HepG2 (cell line): ENCODE data around the gene BBS4. TPM values are rescaled to one million over a fixed set of nuclear protein-coding genes. Genes with fewer than 3 reads are reported as not detected.

Experiments
- FIP1L1 ChIP-seq: fragments of 200-400 bp; formaldehyde crosslinking; IDR thresholded peaks from 2 replicates; pipeline ENCODE4 v1.6.1; 2018; ENCODE audit warnings: low read depth, mild to moderate bottlenecking, low read length, moderate library complexity, borderline replicate concordance; ENCODE audit not compliant: insufficient read depth
- FOXM1 ChIP-seq: sonication (generic); formaldehyde crosslinking; IDR thresholded peaks from 2 replicates; pipeline ENCODE4 v1.5.0; 2020; ENCODE audit warnings: missing genetic modification reagents
- HDAC6 ChIP-seq: fragments of 200-600 bp; sonication (generic); IDR thresholded peaks from 2 replicates; pipeline ENCODE4 v1.7.0; 2017; ENCODE audit warnings: mild to moderate bottlenecking, antibody characterized with exemption, low read length, low read depth
- HNF4A ChIP-seq: sonication (generic); formaldehyde crosslinking; IDR thresholded peaks from 2 replicates; pipeline ENCODE4 v1.4.0; 2020; ENCODE audit warnings: missing genetic modification reagents
- KLF13 ChIP-seq: sonication (generic); formaldehyde crosslinking; IDR thresholded peaks from 2 replicates; pipeline ENCODE4 v1.4.0; 2020; ENCODE audit warnings: mild to moderate bottlenecking, missing genetic modification reagents
- NFE2L2 ChIP-seq: fragments of 150-350 bp; IDR thresholded peaks from 2 replicates; pipeline ENCODE4 v1.6.1; 2014; ENCODE audit warnings: low read length
- NRL ChIP-seq: sonication (generic); formaldehyde crosslinking; IDR thresholded peaks from 2 replicates; pipeline ENCODE4 v1.5.0; 2020; ENCODE audit warnings: missing genetic modification reagents, mild to moderate bottlenecking, moderate library complexity, borderline replicate concordance
- PATZ1 ChIP-seq: sonication (generic); formaldehyde crosslinking; IDR thresholded peaks from 2 replicates; pipeline ENCODE4 v1.4.0; 2020; ENCODE audit warnings: missing genetic modification reagents
- RARA ChIP-seq: IDR thresholded peaks from 2 replicates; pipeline ENCODE4 v1.6.1; 2016; ENCODE audit warnings: missing genetic modification reagents, missing compliant biosample characterization
- RFXANK ChIP-seq: IDR thresholded peaks from 2 replicates; pipeline ENCODE4 v1.6.1; 2016
- RNF2 ChIP-seq: fragments of 450-650 bp; conservative IDR thresholded peaks from 2 replicates; pipeline ENCODE4 v1.6.1; 2016; ENCODE audit warnings: low read depth
- SOX5 ChIP-seq: IDR thresholded peaks from 2 replicates; pipeline ENCODE4 v1.6.1; 2016; ENCODE audit warnings: borderline replicate concordance
- SOX6 ChIP-seq, 2 experiments: fragments of 450-650 bp in 1 of 2; sonication (generic) in 1 of 2; formaldehyde crosslinking in 1 of 2; IDR thresholded peaks; 2 replicates each; pipeline versions ENCODE4 v1.4.0 to v1.6.1; 2017 to 2020; ENCODE audit warnings: antibody characterized with exemption in 1 of 2, mild to moderate bottlenecking in 1 of 2, missing genetic modification reagents in 1 of 2
- SUZ12 ChIP-seq: fragments of 150-350 bp; IDR thresholded peaks from 2 replicates; pipeline ENCODE4 v1.6.1; 2014; ENCODE audit warnings: low read depth, low read length
- TBX3 ChIP-seq: fragments of 450-650 bp; IDR thresholded peaks from 2 replicates; pipeline ENCODE4 v1.6.1; 2017; ENCODE audit warnings: antibody characterized with exemption, mild to moderate bottlenecking, inconsistent platforms, borderline replicate concordance
- THRA ChIP-seq: sonication (generic); formaldehyde crosslinking; IDR thresholded peaks from 2 replicates; pipeline ENCODE4 v1.4.0; 2020; ENCODE audit warnings: missing genetic modification reagents, borderline replicate concordance
- ZMYM4 ChIP-seq: sonication (generic); formaldehyde crosslinking; IDR thresholded peaks from 2 replicates; pipeline ENCODE4 v1.8.1; 2023; ENCODE audit warnings: mild to moderate bottlenecking, missing genetic modification reagents
- ZNF142 ChIP-seq: sonication (generic); formaldehyde crosslinking; IDR thresholded peaks from 2 replicates; pipeline ENCODE4 v1.4.0; 2020; ENCODE audit warnings: missing genetic modification reagents
- ZNF354B ChIP-seq: sonication (generic); formaldehyde crosslinking; IDR thresholded peaks from 2 replicates; pipeline ENCODE4 v1.8.0; 2022; ENCODE audit warnings: mild to moderate bottlenecking, missing genetic modification reagents
- ZNF614 ChIP-seq: IDR thresholded peaks from 2 replicates; pipeline ENCODE4 v1.6.1; 2018; ENCODE audit warnings: missing biosample characterization, missing genetic modification reagents, inconsistent platforms, borderline replicate concordance
- ZNF782 ChIP-seq: sonication (generic); formaldehyde crosslinking; IDR thresholded peaks from 2 replicates; pipeline ENCODE4 v1.4.0; 2020; ENCODE audit warnings: missing genetic modification reagents, mild to moderate bottlenecking, borderline replicate concordance
- ZNF792 ChIP-seq: IDR thresholded peaks from 2 replicates; pipeline ENCODE4 v1.6.1; 2016
- polyA plus RNA-seq, 8 experiments: library from polyadenylated mRNA; depleted of rRNA in 3 of 8; stranded (reverse) in 7 of 8; unstranded in 1 of 8; fragments of >200 nt; fragmentation: Illumina TruSeq in 4 of 8; extraction: Trizol in 4 of 8; gene quantifications; 2 replicates each; pipeline versions ENCODE4 v1.2.1 to v1.2.3, GENCODE V29; 2011 to 2016; ENCODE audit warnings: low read depth in 4 of 8, missing spikeins in 1 of 8, mixed read lengths in 1 of 8; ENCODE audit not compliant: insufficient read depth in 1 of 8
- total RNA-seq, 5 experiments: library from RNA; depleted of rRNA; stranded (reverse); fragments of >200 nt; fragmentation: Illumina TruSeq; extraction: Trizol; gene quantifications; 2 replicates each; pipeline ENCODE4 v1.2.3, GENCODE V29; 2016; ENCODE audit warnings: low read depth in 1 of 5

The BBS4 gene
- total and polyA plus RNA-seq, 2 of the 13 experiments (the other 11 are each of a cell fraction or from before 2014, with no cell fraction given) = 16.0 to 21.3 TPM

GRCh38 chr15:72727154-72727553 lies 41.1 kb downstream of the BBS4 start (continued):
- TF ChIP-seq FIP1L1 = no peak
- no peak for TF ChIP-seq RNF2
- TF ChIP-seq ZMYM4 = no peak
- no peak for TF ChIP-seq ZNF614 (CRISPR knock-in tag)
- no peak for TF ChIP-seq THRA (CRISPR knock-in tag)
- TF ChIP-seq RARA (CRISPR knock-in tag) = 0 out of 2 replicates have a peak, but pooled peaks have one; percentile 19
- TF ChIP-seq ZNF354B (CRISPR knock-in tag) = no peak
- no peak for TF ChIP-seq ZNF782 (CRISPR knock-in tag)
- TF ChIP-seq RFXANK = no peak
- TF ChIP-seq ZNF142 (CRISPR knock-in tag) = no peak
- TF ChIP-seq KLF13 (CRISPR knock-in tag) = no peak
- TF ChIP-seq PATZ1 (CRISPR knock-in tag) = no peak
- no peak for TF ChIP-seq ZNF792 (CRISPR knock-in tag)
- TF ChIP-seq SOX5 = peak; percentile 46; the same call in 1 of the 2 replicates
- peak; percentile 25; the same call in 1 of the 2 replicates for TF ChIP-seq TBX3
- TF ChIP-seq NRL (CRISPR knock-in tag) = no peak
- no peak for TF ChIP-seq HDAC6
- peak; percentile 45 for TF ChIP-seq HNF4A (CRISPR knock-in tag)
- TF ChIP-seq SUZ12 = no peak
- no peak for TF ChIP-seq FOXM1 (CRISPR knock-in tag)
- TF ChIP-seq SOX6 (IDR thresholded peaks at IDR 0.05) = no peak
- TF ChIP-seq SOX6 (CRISPR knock-in tag; IDR thresholded peaks at IDR 0.05) = peak; percentile 50; the same call in 1 of the 2 replicates
- no peak for TF ChIP-seq NFE2L2
